Endothelial cell of umbilical vein (primary cell): ENCODE data around the gene ADGRB2.

Experiments
- CTCF ChIP-seq, 2 donors: IDR thresholded peaks; 1 replicate in 1 of 2; 2 replicates in 1 of 2; pipeline ENCODE4 v1.5.1; 2011; ENCODE audit warnings: low read length in 2 of 2, mild to moderate bottlenecking in 2 of 2, moderate library complexity in 2 of 2, control low read depth in 1 of 2, inconsistent platforms in 1 of 2, low read depth in 1 of 2; ENCODE audit not compliant: insufficient read depth in 1 of 2; ENCODE audit errors: extremely low read depth in 1 of 2
- GATA2 ChIP-seq: IDR thresholded peaks from 2 replicates; pipeline ENCODE4 v1.7.0; 2011; ENCODE audit warnings: low read depth, mild to moderate bottlenecking, moderate library complexity, mixed read lengths, low read length; ENCODE audit not compliant: insufficient read length, insufficient read depth
- MAX ChIP-seq: IDR thresholded peaks from 2 replicates; pipeline ENCODE4 v1.6.1; 2011; ENCODE audit not compliant: insufficient read depth, insufficient read length
- POLR2A ChIP-seq: IDR thresholded peaks from 2 replicates; pipeline ENCODE4 v1.6.1; 2012; ENCODE audit warnings: low read depth, mild to moderate bottlenecking, control low read depth, low read length
- POLR2AphosphoS5 ChIP-seq: IDR thresholded peaks from 2 replicates; pipeline ENCODE4 v1.6.1; 2012; ENCODE audit warnings: low read depth, mild to moderate bottlenecking, control low read depth, low read length, moderate library complexity; ENCODE audit not compliant: insufficient read depth

DNA sequence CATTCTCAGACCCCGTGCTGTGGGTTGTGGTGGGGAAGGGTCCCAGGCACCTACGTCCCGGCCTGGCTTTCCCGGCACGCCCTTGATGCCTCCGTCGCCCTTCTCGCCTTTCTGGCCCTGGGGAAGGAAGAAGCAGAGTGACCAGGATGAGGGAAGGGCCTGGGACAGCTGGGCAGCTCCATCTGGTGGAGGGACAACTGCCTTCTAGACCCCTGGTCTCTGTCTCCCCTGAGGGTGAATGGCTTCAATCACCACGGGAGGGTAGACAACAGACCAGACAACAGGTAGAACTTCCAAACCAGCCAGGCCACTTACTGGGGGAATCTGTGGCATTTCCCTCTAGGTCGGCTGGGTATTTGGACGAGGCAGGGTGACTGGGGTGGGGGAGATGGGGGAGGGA, 72.2 kb downstream of the ADGRB2 start:
- no peak for TF ChIP-seq CTCF (IDR thresholded peaks at IDR 0.05; ENCODE audit: extremely low read depth in 1 of 2, insufficient read depth in 1 of 2, low read depth in 1 of 2, low read length in 2 of 2)
- TF ChIP-seq GATA2: no peak
- TF ChIP-seq POLR2A: no peak
- no peak for TF ChIP-seq MAX
- no peak for TF ChIP-seq POLR2AphosphoS5
